ENCODE data around the gene CCSER1.

The CCSER1 gene

GRCh38 chr4:90127223-90127705 lies at the start of gene CCSER1:
Gene CCSER1, plus strand, starts transcription at chr4:90127394.
- no peak for TF ChIP-seq CTCF (IDR thresholded peaks at IDR 0.05; ENCODE audit: insufficient read depth, low read length, missing control alignments)
- no peak for DNase-seq (ENCODE audit: low read depth, low spot score)
- POLR2A ChIA-PET: no interaction called here
- H3K4me3 ChIP-seq (ENCODE audit: low read depth, low read length): peak within 1 kb of the TSS; percentile 2; the same call in 1 of the 2 replicates
- CTCF ChIA-PET: no interaction called here

GRCh38 chr4:90078440-90078839 lies 48.8 kb upstream of the CCSER1 start:
- CTCF ChIA-PET: no interaction called here
- TF ChIP-seq CTCF (IDR thresholded peaks at IDR 0.05; ENCODE audit: insufficient read depth, low read length, missing control alignments): no peak
- DNase-seq (ENCODE audit: low read depth, low spot score): no peak
- H3K4me3 ChIP-seq (ENCODE audit: low read depth, low read length): no peak overlapping the region
- POLR2A ChIA-PET: no interaction called here

GRCh38 chr4:90080116-90080515 lies 47.1 kb upstream of the CCSER1 start:
- ChIA-PET CTCF (no interaction called here), POLR2A (no interaction called here)
- no peak overlapping the region for H3K4me3 ChIP-seq (ENCODE audit: low read depth, low read length)
- no peak for TF ChIP-seq CTCF (IDR thresholded peaks at IDR 0.05; ENCODE audit: insufficient read depth, low read length, missing control alignments)
- no peak for DNase-seq (ENCODE audit: low read depth, low spot score)

GRCh38 chr4:90081432-90082144 lies 45.6 kb upstream of the CCSER1 start:
- POLR2A ChIA-PET: no interaction called here
- no peak overlapping the region for H3K4me3 ChIP-seq (ENCODE audit: low read depth, low read length)
- CTCF ChIA-PET: no interaction called here
- no peak for TF ChIP-seq CTCF (IDR thresholded peaks at IDR 0.05; ENCODE audit: insufficient read depth, low read length, missing control alignments)
- no peak for DNase-seq (ENCODE audit: low read depth, low spot score)

- no peak for TF ChIP-seq CTCF (IDR thresholded peaks at IDR 0.05; ENCODE audit: insufficient read depth, low read length, missing control alignments)
- ChIA-PET POLR2A (no interaction called here), CTCF (no interaction called here)
- H3K4me3 ChIP-seq (ENCODE audit: low read depth, low read length): no peak overlapping the region
- DNase-seq (ENCODE audit: low read depth, low spot score): no peak
Observed at GRCh38 chr4:90082449-90082848, 44.7 kb upstream of the CCSER1 start.

- H3K4me3 ChIP-seq (ENCODE audit: low read depth, low read length): no peak overlapping the region
- POLR2A ChIA-PET: no interaction called here
- no peak for DNase-seq (ENCODE audit: low read depth, low spot score)
- CTCF ChIA-PET: no interaction called here
- TF ChIP-seq CTCF (IDR thresholded peaks at IDR 0.05; ENCODE audit: insufficient read depth, low read length, missing control alignments): no peak
Observed at GRCh38 chr4:90084277-90084966, 42.8 kb upstream of the CCSER1 start.

All from AG04449 (cell line).